Nephron (organoid): ENCODE data around the gene SFXN4.
A peak's percentile ranks its signal among the peaks of the same experiment; 100 is the strongest.

Source experiments
- H3K27ac Mint-ChIP-seq, 3 experiments: 2 replicates each; pipeline ENCODE4 v1.8.0; 2020; ENCODE audit warnings: mixed read lengths in 3 of 3, mild to moderate bottlenecking in 2 of 3, moderate library complexity in 1 of 3
- H3K27me3 Mint-ChIP-seq: 2 replicates; pipeline ENCODE4 v1.8.0; 2021; ENCODE audit warnings: low read depth, mild to moderate bottlenecking, moderate library complexity, mixed read lengths
- H3K36me3 Mint-ChIP-seq: 2 replicates; pipeline ENCODE4 v1.8.0; 2020; ENCODE audit warnings: low read depth, mixed read lengths
- H3K4me1 Mint-ChIP-seq: 2 replicates; pipeline ENCODE4 v1.8.0; 2020; ENCODE audit warnings: mixed read lengths
- H3K4me3 Mint-ChIP-seq, 3 experiments: 2 replicates each; pipeline ENCODE4 v1.8.0; 2020; ENCODE audit warnings: mild to moderate bottlenecking in 3 of 3, mixed read lengths in 3 of 3, moderate library complexity in 2 of 3
- H3K9me3 Mint-ChIP-seq: 2 replicates; pipeline ENCODE4 v1.8.0; 2020; ENCODE audit warnings: mixed read lengths
- CTCF ChIP-seq, 3 experiments: fragments of 200-600 bp; sonication (generic); IDR thresholded peaks; one replicate each; pipeline ENCODE4 v1.5.0; 2021; ENCODE audit warnings: antibody characterized with exemption in 3 of 3; ENCODE audit not compliant: unreplicated experiment in 3 of 3

Gene SFXN4

GRCh38 chr10:119167041-119167440 is 1.5 kb upstream of the SFXN4 start:
- peaks cover 3% of the 10 kb centered on the region for H3K27me3 Mint-ChIP-seq
- peak overlapping the region; percentile 11 to 68 (median 13) for H3K27ac Mint-ChIP-seq
- no peaks in the 10 kb centered on the region for H3K9me3 Mint-ChIP-seq
- H3K4me1 Mint-ChIP-seq: peaks cover 14% of the 10 kb centered on the region
- no peak for TF ChIP-seq CTCF (IDR thresholded peaks at IDR 0.05; ENCODE audit: unreplicated experiment in 3 of 3)
- H3K36me3 Mint-ChIP-seq: peaks cover 39% of the 10 kb centered on the region
- H3K4me3 Mint-ChIP-seq: peak overlapping the region; percentile 89 to 96 (median 92)

GRCh38 chr10:119166564-119166963 is 1.1 kb upstream of the SFXN4 start:
- peaks cover 35% of the 10 kb centered on the region for H3K36me3 Mint-ChIP-seq
- H3K4me1 Mint-ChIP-seq: peaks cover 19% of the 10 kb centered on the region
- H3K27me3 Mint-ChIP-seq: peaks cover 3% of the 10 kb centered on the region
- H3K4me3 Mint-ChIP-seq: peak overlapping the region; percentile 89 to 96 (median 92)
- H3K9me3 Mint-ChIP-seq: no peaks in the 10 kb centered on the region
- no peak for TF ChIP-seq CTCF (IDR thresholded peaks at IDR 0.05; ENCODE audit: unreplicated experiment in 3 of 3)
- peak overlapping the region in 2 of 3 experiments; percentile 52 to 68 for H3K27ac Mint-ChIP-seq

GRCh38 chr10:119166118-119166500 is 595 bp upstream of the SFXN4 start:
- Mint-ChIP-seq H3K9me3 (no peaks in the 10 kb centered on the region), H3K4me3 (peak overlapping the region; percentile 89 to 96 (median 92)), H3K27ac (peak overlapping the region; percentile 52 to 72 (median 68)), H3K27me3 (peaks cover 3% of the 10 kb centered on the region), H3K36me3 (peaks cover 30% of the 10 kb centered on the region), H3K4me1 (peaks cover 21% of the 10 kb centered on the region)
- no peak for TF ChIP-seq CTCF (IDR thresholded peaks at IDR 0.05; ENCODE audit: unreplicated experiment in 3 of 3)

- no peak overlapping the region for H3K4me3 Mint-ChIP-seq
These were observed 2.9 kb downstream of the SFXN4 start for GRCh38 chr10:119162452-119163092.

GRCh38 chr10:119161680-119162451 is 3.6 kb downstream of the SFXN4 start:
- Mint-ChIP-seq H3K27ac (peak overlapping the region in 2 of 3 experiments; percentile 16 to 30), H3K27me3 (no peaks in the 10 kb centered on the region), H3K4me3 (peak overlapping the region; percentile 25 to 61 (median 33)), H3K9me3 (no peaks in the 10 kb centered on the region), H3K36me3 (peaks cover 8% of the 10 kb centered on the region), H3K4me1 (peaks cover 20% of the 10 kb centered on the region)
- TF ChIP-seq CTCF (IDR thresholded peaks at IDR 0.05; ENCODE audit: unreplicated experiment in 3 of 3): no peak

More at GRCh38 chr10:119162452-119163092, 2.9 kb downstream of the SFXN4 start:
- H3K27me3 Mint-ChIP-seq: no peaks in the 10 kb centered on the region
- no peak for TF ChIP-seq CTCF (IDR thresholded peaks at IDR 0.05; ENCODE audit: unreplicated experiment in 3 of 3)
- peaks cover 13% of the 10 kb centered on the region for H3K36me3 Mint-ChIP-seq
- peak overlapping the region in 1 of 3 experiments; percentile 16 for H3K27ac Mint-ChIP-seq
- H3K9me3 Mint-ChIP-seq: no peaks in the 10 kb centered on the region
- peaks cover 21% of the 10 kb centered on the region for H3K4me1 Mint-ChIP-seq
